AG04449 (cell line): ENCODE measurements around the gene PI16.

Experiments
- CTCF ChIA-PET: fragments of 350-600 bp; formaldehyde crosslinking; extraction: SDS; loops from one replicate; lab custom pipeline; 2021; ENCODE audit warnings: antibody characterized with exemption; lab: Yijun Ruan, JAX
- POLR2A ChIA-PET: fragments of 400-600, 350-600 bp; formaldehyde crosslinking; extraction: SDS; loops from one replicate; lab custom pipeline; 2020; ENCODE audit warnings: antibody characterized with exemption, inconsistent platforms; lab: Yijun Ruan, JAX
- DNase-seq: peaks from one replicate; pipeline ENCODE4 v3.0.0-alpha.2; 2010; ENCODE audit warnings: low read depth, low spot score
- H3K4me3 ChIP-seq: 2 replicates; pipeline ENCODE4 v1.5.1; 2011; ENCODE audit warnings: low read depth, mild to moderate bottlenecking, control low read depth, low read length
- CTCF ChIP-seq: IDR thresholded peaks from one replicate; pipeline ENCODE4 v1.5.1; 2011; ENCODE audit warnings: mild to moderate bottlenecking, moderate library complexity, low read length, control low read depth, inconsistent platforms; ENCODE audit not compliant: insufficient read depth; ENCODE audit errors: missing control alignments

PI16 gene

GRCh38 chr6:36926708-36927513 is 27.6 kb upstream of the PI16 start:
- TF ChIP-seq CTCF = no peak
- ChIA-PET POLR2A (no interaction called here), CTCF (interaction anchor here (1.1 to 1.2 kb wide), 3 partner anchors 10 to 161 kb away, joined by 3 to 4 read pairs (median 3); no protein-coding TSS in a partner anchor)
- no peak for DNase-seq
- no peak overlapping the region for H3K4me3 ChIP-seq

GRCh38 chr6:36927691-36928546 is 26.6 kb upstream of the PI16 start:
- H3K4me3 ChIP-seq = no peak overlapping the region
- POLR2A ChIA-PET = no interaction called here
- CTCF ChIA-PET = interaction anchor here (1.1 to 1.2 kb wide), 3 partner anchors 9 to 162 kb away, joined by 3 to 4 read pairs (median 3); no protein-coding TSS in a partner anchor
- TF ChIP-seq CTCF = no peak
- DNase-seq = no peak

GRCh38 chr6:36928547-36928918 is 26.0 kb upstream of the PI16 start:
- ChIA-PET POLR2A (no interaction called here), CTCF (no interaction called here)
- TF ChIP-seq CTCF = no peak
- DNase-seq = no peak
- no peak overlapping the region for H3K4me3 ChIP-seq

- DNase-seq = no peak
- H3K4me3 ChIP-seq = no peak overlapping the region
- ChIA-PET POLR2A (no interaction called here), CTCF (no interaction called here)
- no peak for TF ChIP-seq CTCF
Observed at GRCh38 chr6:36929152-36929551, 25.4 kb upstream of the PI16 start.

GRCh38 chr6:36929607-36930006 is 24.9 kb upstream of the PI16 start:
- no peak overlapping the region for H3K4me3 ChIP-seq
- CTCF ChIA-PET = no interaction called here
- POLR2A ChIA-PET = no interaction called here
- DNase-seq = no peak
- no peak for TF ChIP-seq CTCF

- CTCF ChIA-PET = no interaction called here
Observed at GRCh38 chr6:36930483-36930882, 24.1 kb upstream of the PI16 start.

More at GRCh38 chr6:36930483-36930882, 24.1 kb upstream of the PI16 start:
- POLR2A ChIA-PET = no interaction called here
- no peak overlapping the region for H3K4me3 ChIP-seq
- no peak for TF ChIP-seq CTCF
- DNase-seq = no peak
